GM18517 (cell line): Measurements from ENCODE around the gene SOAT1.
"Not testable (repeated sequence)": the region's sequence is repeated elsewhere in the genome, so short reads cannot be mapped to it uniquely, and the experiment has no call there.

Experiments
- ATAC-seq: cut with Tn5 transposase; IDR thresholded peaks from one replicate; pipeline ENCODE4 v1.9.1; 2021; ENCODE audit warnings: mild to moderate bottlenecking, moderate library complexity; ENCODE audit not compliant: unreplicated experiment

SOAT1 gene

DNA sequence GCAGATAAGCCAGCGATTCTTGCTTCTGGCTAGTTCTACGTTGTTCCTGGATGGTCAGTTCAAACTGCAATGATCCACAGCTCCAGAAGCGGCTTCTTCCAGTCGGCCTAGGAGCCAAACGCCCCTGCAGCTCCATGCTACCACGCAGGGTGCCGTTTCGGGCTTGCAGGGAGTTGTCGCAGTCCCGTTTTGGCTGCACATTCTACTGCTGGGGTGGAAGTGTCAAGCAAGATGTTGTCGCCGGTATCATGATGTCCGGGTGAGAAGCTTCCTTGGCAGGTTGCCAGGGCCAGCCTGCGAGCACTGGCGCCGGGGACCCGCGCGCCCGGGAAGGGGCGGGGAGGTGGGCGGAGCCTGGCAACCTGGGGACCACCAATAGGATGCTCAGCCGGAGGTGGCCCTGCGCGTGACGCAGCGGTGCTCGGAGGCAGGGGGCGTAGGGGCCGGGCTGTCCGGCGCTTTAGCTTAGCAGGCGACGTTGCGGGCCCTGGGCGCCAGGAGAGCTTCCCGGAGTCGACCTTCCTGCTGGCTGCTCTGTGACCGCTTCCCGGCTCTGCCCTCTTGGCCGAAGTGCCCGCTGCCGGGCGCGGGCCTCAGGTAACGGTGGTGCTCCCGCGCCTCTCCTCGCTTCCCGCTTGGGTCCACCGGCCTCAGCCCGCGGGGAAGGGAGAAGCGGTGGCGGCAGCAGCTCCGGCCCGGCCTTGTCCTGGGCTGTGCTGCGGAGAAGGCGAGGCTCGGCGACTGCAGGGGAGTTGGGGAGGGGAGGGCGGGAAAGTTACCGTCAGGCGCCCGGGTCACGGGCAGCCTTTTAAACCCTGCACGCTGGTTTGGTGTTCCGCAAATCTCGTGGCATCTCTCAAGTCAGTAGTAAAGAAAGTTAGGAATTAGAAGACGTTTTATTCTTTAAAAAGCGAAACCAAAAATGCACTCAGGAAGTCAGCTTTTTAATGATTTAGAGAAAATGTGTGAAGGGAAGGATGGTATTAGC is at the start of gene SOAT1:
TSS of gene SOAT1 (plus strand) at position 458 of the 988 bp plus-strand sequence. CDS start 8,888 bp downstream, outside the sequence.
- peak; percentile 92 for ATAC-seq

DNA sequence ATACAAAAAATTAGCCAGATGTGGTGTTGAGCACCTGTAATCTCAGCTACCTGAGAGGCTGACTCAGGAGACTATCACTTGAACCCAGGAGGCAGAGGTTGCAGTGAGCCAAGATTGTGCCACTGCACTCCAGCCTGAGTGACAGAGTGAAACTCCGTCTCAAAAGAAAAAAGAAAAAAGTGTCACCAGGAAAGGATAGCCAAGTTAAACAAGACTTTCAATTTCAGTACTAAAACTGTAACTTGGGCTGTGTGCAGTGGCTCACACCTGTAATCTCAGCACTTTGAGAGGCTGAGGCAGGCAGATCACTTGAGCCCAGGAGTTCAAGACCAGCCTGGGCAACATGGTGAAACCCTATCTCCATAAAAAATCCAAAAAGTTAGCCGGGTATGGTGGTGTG is 48.2 kb upstream of the SOAT1 start:
- peak; percentile 71 for ATAC-seq

DNA sequence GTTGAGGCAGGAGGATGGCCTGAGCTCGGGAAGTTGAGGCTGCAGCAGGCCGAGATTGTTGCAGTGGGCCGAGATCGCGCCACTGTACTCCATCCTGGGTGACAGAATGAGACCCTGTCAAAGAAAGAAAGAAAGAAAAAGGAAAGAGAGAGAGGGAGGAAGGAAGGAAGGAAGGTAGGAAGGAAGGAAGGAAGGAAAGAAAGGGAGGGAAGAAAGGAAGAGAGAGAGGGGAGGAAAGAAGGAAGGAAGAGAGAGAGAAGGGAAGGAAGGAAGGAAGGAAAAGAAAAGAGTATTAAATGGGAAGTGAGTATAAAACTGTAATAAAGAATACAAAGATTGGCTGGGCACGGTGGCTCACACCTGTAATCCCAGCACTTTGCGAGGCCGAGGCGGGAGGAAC is 45.7 kb upstream of the SOAT1 start:
- ATAC-seq, result no peak

DNA sequence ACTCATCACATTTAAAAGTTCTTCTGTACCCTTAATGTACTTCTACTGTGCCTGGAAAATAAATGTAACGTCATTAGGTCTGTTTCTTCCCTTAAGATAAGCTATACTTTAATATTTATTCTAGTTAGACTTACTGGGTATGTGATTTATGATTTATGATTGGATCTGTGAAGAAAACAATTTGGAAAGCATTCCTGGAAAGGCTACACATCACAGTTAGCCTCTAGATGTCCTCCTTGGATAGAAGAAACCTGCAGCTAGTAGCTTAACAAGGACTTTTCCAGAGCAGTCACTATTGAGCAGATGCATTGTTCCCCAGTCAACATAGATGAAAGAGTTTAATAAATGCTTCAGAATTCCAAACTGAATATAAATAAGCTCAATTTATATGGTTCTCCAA is 41.9 kb upstream of the SOAT1 start:
- no peak for ATAC-seq

DNA sequence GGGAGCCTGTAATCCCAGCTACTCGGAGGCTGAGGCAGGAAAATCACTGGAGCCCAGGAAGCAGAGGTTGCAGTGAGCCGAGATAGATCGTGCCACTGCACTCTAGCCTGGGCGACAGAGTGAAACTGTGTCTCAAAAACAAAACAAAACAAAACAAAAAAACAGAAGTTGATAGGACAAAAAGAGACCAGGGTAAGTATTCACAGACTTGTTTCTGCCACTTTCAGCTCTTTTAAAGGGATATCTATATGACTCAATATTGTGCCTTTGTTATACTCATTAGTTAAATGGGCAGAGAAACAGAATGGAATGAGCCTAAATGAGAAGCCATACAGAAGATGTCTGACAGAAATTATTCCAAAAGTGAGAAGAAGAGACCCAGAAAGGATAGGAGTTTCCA is 41.0 kb upstream of the SOAT1 start:
- no peak for ATAC-seq

DNA sequence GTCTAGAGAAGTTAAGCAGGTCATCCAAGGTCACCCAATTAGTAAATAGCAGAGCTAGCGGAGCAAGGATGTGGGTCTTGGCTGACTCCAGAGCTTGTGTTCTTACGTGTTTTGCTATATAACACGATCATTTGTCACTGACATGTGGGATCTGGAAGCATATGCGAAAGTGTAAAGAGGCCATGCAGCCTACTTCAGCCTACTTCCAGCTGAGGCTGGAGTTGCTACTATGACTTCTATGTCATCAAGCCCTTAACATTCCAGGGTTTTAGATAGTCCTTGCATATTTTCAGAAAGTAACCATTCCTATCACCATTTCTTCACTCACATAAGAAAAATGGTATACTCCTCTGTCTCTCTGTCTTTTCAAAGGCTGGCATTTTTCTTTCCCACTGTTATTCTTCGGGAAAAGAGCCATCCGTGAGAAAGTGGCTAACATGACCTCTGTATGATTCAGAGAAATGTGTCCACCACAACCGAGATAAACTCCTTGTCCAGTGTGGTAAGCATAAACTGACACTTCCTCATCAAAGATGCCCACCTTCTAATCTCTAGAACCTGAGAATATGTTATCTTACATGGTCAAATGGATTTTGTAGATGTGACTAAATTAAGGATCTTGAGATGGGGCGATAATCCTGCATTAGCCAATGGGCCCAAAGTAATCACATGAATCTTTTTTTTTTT is 40.2 kb upstream of the SOAT1 start:
- ATAC-seq, result no peak

DNA sequence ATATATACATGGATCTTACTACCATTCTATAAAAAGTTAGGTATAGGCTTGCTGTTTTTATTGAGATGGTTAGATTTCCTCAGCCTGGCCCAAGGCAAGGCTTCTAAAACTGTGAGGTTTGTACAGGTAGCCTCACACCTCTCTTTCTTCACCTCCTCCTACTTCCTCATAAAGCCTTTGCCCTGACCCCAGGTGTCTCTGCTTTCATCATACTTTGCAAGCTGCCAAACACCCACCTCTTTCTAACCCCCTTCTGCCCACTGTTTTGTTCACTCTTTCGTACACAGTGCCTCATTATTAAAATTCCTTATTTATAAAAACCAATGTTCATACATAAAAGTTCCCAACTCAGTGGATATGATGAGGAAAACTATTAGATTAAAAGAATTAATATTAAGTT is 31.4 kb upstream of the SOAT1 start:
- no peak for ATAC-seq

DNA sequence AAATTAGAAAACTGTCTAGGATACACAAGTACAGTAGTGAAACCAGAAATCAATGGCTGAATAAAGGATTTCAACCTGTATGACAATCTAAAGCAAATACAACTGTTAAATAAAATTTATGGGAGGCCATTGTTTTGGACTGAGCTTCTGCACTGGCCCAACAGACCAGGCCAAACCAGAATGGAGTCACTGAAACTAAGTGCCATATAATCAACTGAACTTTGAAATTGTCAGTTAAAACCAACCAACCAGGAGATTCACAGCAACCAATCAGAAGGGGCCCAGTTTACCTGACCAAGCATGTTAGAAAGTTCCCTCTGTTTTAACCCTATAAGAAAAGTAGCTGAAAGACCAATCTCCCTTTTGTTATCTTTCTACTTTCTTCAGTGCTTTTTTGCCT is 30.5 kb upstream of the SOAT1 start:
- no peak for ATAC-seq

DNA sequence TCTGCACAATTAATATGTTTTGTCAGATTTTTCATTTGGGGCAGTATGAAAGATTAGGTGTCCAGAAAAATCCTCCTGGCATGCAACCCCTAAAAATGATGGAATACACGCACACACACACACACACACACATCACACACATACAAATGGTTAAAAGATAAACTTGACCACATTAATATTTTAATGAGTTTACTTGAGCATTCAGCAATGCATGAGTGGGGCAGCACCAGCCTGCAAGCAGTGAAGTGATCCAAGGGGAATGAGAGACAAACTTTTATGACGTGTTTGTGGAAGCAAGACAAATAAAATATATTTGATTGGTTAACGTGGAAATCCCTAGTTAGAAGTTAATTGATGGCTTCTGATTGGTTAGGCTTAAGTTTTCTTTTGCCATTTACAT is 29.1 kb upstream of the SOAT1 start:
- no peak for ATAC-seq

DNA sequence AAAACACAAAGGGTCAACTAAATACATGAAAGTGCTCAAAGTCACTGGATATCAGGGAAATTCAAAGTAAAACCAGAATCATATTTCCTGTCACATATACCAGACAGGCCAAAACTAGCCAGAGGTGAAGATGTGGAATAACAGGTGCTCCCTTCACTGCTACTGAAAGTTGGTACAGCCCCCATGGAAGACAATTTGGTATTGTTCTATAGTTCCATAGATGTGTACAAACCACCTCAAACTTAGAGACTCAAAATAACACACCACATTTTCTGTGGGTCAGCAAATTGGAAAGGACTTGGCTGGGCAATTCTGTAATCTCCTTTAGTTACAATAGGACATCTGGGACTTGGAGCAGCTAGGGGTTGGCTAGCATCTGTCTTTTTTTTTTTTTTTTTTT is 24.5 kb upstream of the SOAT1 start:
- no peak for ATAC-seq

DNA sequence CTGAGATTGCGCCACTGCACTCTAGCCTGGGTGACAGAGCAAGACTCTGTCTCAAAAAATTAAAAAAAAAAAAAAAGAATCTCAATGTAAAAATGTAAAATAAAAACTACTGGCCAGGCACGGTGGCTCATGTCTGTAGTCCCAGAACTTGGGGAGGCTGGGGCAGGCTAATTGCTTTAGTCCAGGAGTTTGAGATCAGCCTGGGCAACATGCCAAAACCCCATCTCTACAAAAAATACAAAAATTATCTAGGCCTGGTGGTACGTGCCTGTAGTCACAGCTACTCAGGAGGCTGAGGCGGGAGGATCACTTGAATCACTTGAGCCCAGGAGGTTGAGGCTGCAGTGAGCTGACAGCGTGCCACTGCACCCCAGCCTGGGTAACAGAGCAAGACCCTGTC is 19.2 kb upstream of the SOAT1 start:
- ATAC-seq, result not testable (repeated sequence)

DNA sequence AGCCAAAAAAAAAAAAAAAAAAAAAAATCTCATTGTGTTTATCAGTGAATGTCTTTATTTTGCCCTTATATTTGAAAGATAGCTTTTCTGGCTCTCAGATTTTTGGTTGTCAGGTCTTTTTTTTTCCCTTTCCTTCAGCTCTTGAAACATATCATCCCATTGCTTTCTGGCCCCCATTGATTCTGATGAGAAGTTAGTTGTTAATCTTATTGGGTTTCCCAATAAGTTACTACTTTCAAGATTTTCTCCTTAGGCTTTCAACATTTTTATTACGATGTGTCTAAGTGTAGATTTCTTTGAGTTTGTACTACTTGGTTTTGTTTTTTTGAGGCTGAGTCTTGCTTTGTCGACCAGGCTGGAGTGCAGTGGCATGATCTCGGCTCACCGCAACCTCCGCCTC is 14.7 kb upstream of the SOAT1 start:
- no peak for ATAC-seq

DNA sequence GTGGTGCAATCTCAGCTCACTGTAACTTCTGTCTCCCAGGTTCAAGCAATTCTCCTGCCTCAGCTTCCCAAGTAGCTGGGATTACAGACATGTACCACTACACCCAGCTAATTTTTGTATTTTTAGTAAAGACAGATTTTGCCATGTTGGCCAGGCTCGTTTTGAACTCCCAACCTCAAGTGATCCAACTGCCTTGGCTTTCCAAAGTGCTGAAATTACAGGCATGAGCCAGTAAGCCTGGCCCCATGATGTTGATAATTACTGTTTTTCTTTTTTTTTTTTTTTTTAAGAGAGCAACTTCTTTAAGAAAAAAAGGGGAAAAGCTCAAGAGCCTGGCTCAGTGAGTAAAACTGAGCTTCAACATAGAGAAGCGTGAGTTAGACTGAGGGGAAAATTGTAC is 9.6 kb upstream of the SOAT1 start:
- ATAC-seq, result no peak

DNA sequence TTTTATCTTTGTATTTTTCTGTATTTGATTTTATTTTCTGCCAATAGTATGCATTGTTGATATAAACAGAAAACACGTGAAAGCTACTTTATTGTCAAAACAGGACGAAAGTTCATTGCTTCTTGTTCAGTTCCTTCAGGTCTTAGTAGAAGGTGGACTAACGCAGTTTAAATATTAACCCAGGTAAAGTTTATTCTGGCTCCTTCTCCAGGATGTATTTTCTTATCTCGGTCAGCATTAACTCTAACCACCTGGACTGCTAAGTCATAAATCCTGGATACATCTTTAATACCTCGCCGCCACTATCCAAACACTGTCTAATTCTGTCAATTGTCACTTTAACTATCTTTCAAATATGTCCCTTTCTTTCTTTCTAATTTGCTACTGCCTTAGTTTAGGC is 5.7 kb upstream of the SOAT1 start:
- ATAC-seq, result no peak

DNA sequence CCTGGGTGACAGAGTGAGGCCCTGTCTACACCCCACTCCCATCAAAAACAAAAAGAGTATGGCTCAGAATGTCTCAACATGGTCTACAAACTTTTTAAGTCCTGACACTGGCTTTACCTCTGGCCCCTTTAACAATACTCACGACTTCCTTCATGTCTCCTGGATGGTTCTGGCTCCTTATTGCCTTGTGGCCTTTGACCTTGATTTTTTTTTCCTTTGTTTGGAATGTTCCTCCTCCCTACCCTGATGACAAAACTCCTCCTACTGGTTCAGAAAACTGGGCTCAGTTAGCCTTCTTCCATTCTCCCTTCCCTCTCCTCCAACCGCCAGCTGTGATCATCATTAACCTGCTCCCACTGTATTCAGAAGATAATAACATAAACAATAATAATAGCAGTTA is 4.6 kb upstream of the SOAT1 start:
- ATAC-seq, result no peak

DNA sequence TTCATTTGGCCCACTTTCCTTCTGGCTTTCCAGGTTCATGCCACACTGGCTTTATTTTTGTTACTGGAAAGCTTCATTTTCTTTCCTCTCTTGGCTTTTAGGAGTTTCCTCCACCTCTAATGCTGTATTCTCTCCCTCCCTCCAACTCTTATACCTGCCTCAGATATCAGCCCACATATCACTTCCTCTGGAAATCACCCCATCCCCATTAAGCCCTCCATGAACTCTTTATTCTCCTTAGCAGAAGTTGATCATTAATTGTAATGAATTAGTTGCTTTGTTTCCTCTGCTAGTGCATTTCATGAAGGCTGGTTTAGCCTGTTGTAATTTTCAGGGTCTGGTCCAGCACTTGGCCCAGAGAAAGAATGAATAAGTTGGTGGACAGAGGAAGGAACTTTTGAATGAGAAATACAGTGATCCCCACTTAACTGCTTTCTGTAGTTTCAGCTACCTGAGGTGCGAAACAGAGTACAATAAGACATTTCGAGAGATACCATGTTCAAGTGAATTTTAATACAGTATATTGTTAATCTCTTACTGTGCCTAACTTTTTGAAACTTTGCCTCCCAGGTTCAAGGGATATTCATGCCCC is 1.7 kb downstream of the SOAT1 start:
- ATAC-seq, result no peak

DNA sequence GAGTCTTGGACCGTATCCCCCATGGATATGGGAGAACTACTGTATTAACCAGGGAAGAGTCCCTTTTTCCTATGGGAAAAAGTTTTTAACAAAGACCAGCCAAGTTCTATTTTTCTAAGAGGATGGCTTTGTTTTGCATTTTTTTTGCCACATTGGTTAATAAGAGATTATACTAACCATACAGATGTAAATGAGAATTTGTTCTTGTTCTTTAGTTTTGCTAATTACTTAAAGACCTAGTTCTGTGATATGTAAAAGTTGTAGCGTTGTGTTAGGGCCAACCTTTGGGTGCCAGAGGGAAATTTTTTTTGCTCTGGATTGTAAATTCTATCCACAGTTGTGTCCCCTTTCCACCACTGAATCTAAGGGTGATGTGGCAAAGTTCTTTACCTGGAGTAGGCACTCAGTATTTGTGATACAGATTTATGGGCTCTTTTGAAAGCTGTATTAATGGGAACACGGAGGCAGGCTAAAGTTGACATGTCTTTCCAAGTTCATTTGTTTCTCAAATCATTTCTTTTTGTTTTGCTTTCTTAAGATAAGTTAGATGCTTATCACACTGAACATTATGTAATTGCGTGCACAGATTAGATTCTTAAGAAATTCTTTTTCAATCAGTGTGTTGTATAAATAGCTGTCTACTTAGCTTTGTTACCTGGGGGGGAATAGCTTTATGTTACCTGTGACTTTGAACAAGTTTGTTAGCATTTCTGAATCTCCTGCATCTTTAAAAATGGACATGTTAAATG is 2.9 kb downstream of the SOAT1 start:
- no peak for ATAC-seq

DNA sequence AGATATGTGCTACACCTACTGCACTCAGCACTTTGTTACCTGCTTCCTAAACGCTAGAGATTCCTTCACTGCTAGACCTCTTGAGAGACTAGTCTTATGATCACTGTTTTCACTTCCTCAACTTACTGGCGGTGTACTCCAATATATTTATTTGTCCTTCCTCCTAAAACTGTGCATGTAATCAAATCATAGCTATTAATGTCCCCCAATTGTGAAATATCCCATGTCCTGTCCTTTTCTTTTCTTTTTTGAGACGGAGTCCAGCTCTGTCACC is 3.4 kb downstream of the SOAT1 start:
- ATAC-seq, result no peak

DNA sequence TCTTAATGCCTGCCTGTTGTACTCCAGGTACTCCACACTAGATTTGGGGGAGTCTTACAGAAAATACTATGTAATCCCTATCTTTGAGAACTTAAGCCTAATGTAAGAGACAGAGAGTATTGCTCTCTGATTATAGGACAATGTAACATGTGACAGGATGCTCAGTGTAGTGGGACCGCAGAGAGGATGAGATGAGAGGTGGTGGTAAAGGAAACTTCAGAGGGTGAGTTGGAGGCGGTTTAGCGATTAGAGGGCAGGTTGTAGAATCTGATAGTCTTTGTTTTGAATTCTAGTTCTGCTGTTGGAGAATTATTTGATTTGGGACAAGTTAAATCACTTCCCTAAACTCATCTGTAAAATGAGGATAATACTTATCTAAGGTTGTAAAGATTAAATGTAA is 5.4 kb downstream of the SOAT1 start:
- no peak for ATAC-seq

DNA sequence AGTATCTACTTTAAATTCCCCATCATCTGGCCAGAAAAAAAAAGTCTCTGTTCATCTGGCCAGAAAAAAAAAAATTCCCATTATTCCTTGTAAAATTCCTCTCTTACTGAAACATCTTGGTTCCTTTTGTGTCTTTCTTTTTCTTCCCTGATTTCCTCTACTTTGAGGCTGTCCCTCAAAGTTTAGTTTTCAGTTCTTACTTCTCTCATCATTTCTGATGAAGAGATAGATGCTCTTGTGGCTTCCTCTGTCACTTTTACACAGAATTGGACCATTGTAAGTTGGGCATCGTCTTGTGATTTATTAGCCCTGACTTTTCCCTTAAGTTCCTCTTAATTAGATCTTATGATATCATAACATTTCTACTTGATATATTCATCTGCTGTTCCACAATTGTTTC is 6.5 kb downstream of the SOAT1 start:
- no peak for ATAC-seq

DNA sequence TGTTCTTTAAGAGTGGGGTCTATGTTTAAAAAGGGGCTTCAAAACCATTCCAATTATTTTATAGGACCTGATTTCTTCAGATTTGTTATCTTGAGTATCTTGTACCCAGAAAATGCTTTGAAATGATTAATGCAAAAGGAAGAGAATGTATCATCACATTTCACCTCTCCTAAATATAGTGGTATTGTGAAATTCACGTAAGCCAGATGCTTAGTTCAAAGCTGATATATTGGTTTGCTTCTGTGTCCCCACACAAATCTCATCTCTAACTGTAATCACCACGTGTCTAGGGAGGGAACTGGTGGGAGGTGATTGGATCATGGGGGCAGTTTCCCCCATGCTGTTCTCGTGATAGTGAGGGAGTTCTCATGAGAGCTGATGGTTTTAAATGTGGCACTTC is 8.5 kb downstream of the SOAT1 start:
- no peak for ATAC-seq
